Loucy (cell line): ENCODE measurements around the gene SYNDIG1.

Source experiments
- H2AFZ ChIP-seq: fragments of 200-600 bp; sonication (generic); 2 replicates; pipeline ENCODE4 v1.6.0; 2016; ENCODE audit warnings: antibody characterized with exemption, mild to moderate bottlenecking, low read length, moderate library complexity
- H3F3A ChIP-seq: fragments of 200-600 bp; 2 replicates; pipeline ENCODE4 v1.6.0; 2016; ENCODE audit warnings: antibody characterized with exemption, low read depth, mild to moderate bottlenecking
- H3K27me3 ChIP-seq: fragments of 200-600 bp; sonication (generic); 2 replicates; pipeline ENCODE4 v1.6.1; 2014; ENCODE audit warnings: low read length, mild to moderate bottlenecking; ENCODE audit not compliant: insufficient read depth, poor library complexity, severe bottlenecking
- H3K36me3 ChIP-seq: fragments of 200-600 bp; sonication (generic); 2 replicates; pipeline ENCODE4 v1.6.1; 2016; ENCODE audit warnings: low read length; ENCODE audit not compliant: insufficient read depth
- H3K4me1 ChIP-seq: fragments of 200-600 bp; sonication (generic); 2 replicates; pipeline ENCODE4 v1.5.1; 2014; ENCODE audit warnings: low read length, mild to moderate bottlenecking; ENCODE audit not compliant: insufficient read depth, poor library complexity, severe bottlenecking
- H3K4me2 ChIP-seq: fragments of 200-600 bp; sonication (generic); 2 replicates; pipeline ENCODE4 v1.6.0; 2014; ENCODE audit warnings: antibody characterized with exemption, low read length, low read depth, mild to moderate bottlenecking; ENCODE audit not compliant: poor library complexity, severe bottlenecking
- H3K4me3 ChIP-seq: fragments of 200-600 bp; sonication (generic); 2 replicates; pipeline ENCODE4 v1.5.1; 2014; ENCODE audit warnings: low read length, mild to moderate bottlenecking, mixed read lengths; ENCODE audit not compliant: poor library complexity, severe bottlenecking
- H3K79me2 ChIP-seq: fragments of 200-600 bp; sonication (generic); 2 replicates; pipeline ENCODE4 v1.6.1; 2014; ENCODE audit warnings: low read length; ENCODE audit not compliant: insufficient read depth
- H3K9ac ChIP-seq: fragments of 200-600 bp; sonication (generic); 2 replicates; pipeline ENCODE4 v1.6.0; 2014; ENCODE audit warnings: mild to moderate bottlenecking, low read depth, low read length, moderate library complexity; ENCODE audit not compliant: poor library complexity, severe bottlenecking
- H3K9me2 ChIP-seq: fragments of 200-600 bp; sonication (generic); replicated peaks from 2 replicates; pipeline ENCODE4 v1.6.1; 2016; ENCODE audit warnings: low read depth, low read length, mixed read lengths
- H3K9me3 ChIP-seq: fragments of 200-600 bp; sonication (generic); 2 replicates; pipeline ENCODE4 v1.6.1; 2014; ENCODE audit warnings: mild to moderate bottlenecking, antibody characterized with exemption, low read length, low read depth; ENCODE audit not compliant: insufficient read depth
- H4K20me1 ChIP-seq: fragments of 200-600 bp; sonication (generic); 2 replicates; pipeline ENCODE4 v1.6.0; 2014; ENCODE audit warnings: antibody characterized with exemption, low read length, mild to moderate bottlenecking; ENCODE audit not compliant: insufficient read depth, poor library complexity, severe bottlenecking
- EZH2phosphoT487 ChIP-seq: fragments of 200-600 bp; IDR thresholded peaks from 2 replicates; pipeline ENCODE4 v1.6.1; 2018; ENCODE audit warnings: antibody characterized with exemption, mild to moderate bottlenecking, moderate library complexity, borderline replicate concordance
- TF ChIP-seq, protein P1 (sequence below): fragments of 200-600 bp; sonication (generic); conservative IDR thresholded peaks from 2 replicates; pipeline ENCODE4 v1.5.1; 2014; ENCODE audit warnings: mild to moderate bottlenecking, antibody characterized with exemption, low read length

SYNDIG1 gene

DNA sequence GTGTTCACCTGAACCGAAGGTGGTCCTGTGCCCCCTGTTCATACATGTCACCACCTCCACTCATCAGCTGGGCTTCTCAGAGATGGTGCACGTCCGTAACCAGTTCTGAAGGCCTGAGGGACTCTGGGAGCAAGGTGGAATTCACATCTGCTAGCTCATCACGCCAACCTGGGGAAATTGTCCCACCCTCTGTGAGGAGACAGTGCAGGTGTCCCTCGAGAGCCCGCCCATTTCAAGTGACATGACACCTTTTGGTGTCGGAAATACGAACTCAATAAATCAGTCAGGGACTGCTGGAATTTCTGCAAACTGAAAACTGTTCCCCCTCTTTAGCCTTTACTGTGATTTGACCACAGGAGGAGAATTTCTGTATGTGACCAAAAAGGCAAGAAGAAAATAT lies 99.4 kb downstream of the SYNDIG1 start:
- H3K4me3 ChIP-seq, result no peak overlapping the region
- no peak overlapping the region for H2AFZ ChIP-seq
- H3K9me2 ChIP-seq, result no peaks in the 10 kb centered on the region
- H3K79me2 ChIP-seq, result no peaks in the 10 kb centered on the region
- H3K9ac ChIP-seq, result no peak overlapping the region
- no peaks in the 10 kb centered on the region for H3K27me3 ChIP-seq
- H3K4me1 ChIP-seq, result no peaks in the 10 kb centered on the region
- no peaks in the 10 kb centered on the region for H3F3A ChIP-seq
- H3K4me2 ChIP-seq, result no peak overlapping the region
- H3K36me3 ChIP-seq, result no peaks in the 10 kb centered on the region
- H3K9me3 ChIP-seq, result peaks cover 3% of the 10 kb centered on the region; the same call in 1 of the 2 replicates
- no peaks in the 10 kb centered on the region for H4K20me1 ChIP-seq
- no peak for TF ChIP-seq EZH2phosphoT487
- TF ChIP-seq, protein P1, sequence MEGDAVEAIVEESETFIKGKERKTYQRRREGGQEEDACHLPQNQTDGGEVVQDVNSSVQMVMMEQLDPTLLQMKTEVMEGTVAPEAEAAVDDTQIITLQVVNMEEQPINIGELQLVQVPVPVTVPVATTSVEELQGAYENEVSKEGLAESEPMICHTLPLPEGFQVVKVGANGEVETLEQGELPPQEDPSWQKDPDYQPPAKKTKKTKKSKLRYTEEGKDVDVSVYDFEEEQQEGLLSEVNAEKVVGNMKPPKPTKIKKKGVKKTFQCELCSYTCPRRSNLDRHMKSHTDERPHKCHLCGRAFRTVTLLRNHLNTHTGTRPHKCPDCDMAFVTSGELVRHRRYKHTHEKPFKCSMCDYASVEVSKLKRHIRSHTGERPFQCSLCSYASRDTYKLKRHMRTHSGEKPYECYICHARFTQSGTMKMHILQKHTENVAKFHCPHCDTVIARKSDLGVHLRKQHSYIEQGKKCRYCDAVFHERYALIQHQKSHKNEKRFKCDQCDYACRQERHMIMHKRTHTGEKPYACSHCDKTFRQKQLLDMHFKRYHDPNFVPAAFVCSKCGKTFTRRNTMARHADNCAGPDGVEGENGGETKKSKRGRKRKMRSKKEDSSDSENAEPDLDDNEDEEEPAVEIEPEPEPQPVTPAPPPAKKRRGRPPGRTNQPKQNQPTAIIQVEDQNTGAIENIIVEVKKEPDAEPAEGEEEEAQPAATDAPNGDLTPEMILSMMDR, result no peak

DNA sequence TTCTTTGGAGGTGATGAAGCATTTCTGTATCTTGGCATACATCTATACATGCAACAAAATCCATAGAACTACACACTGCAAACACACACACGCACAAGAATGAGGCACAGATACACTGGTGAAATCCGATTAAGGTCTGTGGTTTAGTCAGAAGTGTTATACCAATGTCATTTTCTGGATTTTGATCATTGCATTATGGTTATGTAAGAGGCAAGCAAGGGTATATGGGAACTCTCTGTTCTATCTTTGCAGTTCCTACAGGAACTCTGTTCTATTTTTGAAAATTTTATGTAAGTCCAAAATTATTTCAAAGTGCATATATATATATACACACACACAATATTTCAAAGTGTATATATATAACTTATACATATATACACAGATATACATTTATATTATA lies 101.7 kb downstream of the SYNDIG1 start:
- Histone ChIP-seq H3K79me2 (no peaks in the 10 kb centered on the region), H3K36me3 (no peaks in the 10 kb centered on the region), H3K27me3 (no peaks in the 10 kb centered on the region), H3K4me1 (no peaks in the 10 kb centered on the region), H3F3A (no peaks in the 10 kb centered on the region), H2AFZ (no peak overlapping the region), H3K4me2 (no peak overlapping the region), H3K9me2 (no peaks in the 10 kb centered on the region), H3K9ac (no peak overlapping the region), H3K4me3 (no peak overlapping the region), H4K20me1 (no peaks in the 10 kb centered on the region), H3K9me3 (no peaks in the 10 kb centered on the region)
- TF ChIP-seq EZH2phosphoT487, result no peak
- TF ChIP-seq, protein P1, result no peak

DNA sequence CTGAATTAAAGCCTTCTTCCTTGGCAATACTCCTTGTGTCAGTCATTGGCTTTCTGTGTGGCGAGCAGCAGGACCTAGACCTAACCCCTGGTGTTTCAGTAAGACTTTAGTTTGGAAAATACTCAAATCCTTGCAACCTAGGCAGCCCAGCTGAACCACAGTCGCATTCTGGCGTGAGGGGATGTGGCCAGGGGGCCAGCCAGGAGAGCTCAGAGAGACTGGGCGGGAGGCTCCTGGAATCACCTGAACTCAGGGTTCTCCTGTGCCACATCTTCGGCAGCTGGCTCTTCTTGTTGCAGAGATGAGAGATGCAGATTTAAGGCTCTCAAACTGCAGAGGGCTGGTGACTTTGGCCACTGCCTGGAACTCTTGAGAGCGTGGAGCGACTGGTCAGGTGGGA lies 102.7 kb downstream of the SYNDIG1 start:
- no peaks in the 10 kb centered on the region for H3K79me2 ChIP-seq
- no peak overlapping the region for H3K4me2 ChIP-seq
- no peaks in the 10 kb centered on the region for H4K20me1 ChIP-seq
- H2AFZ ChIP-seq, result no peak overlapping the region
- H3F3A ChIP-seq, result no peaks in the 10 kb centered on the region
- no peaks in the 10 kb centered on the region for H3K4me1 ChIP-seq
- H3K9me2 ChIP-seq, result no peaks in the 10 kb centered on the region
- H3K9me3 ChIP-seq, result no peaks in the 10 kb centered on the region
- H3K9ac ChIP-seq, result no peak overlapping the region
- no peaks in the 10 kb centered on the region for H3K36me3 ChIP-seq
- H3K27me3 ChIP-seq, result no peaks in the 10 kb centered on the region
- H3K4me3 ChIP-seq, result no peak overlapping the region
- TF ChIP-seq, protein P1, result no peak
- TF ChIP-seq EZH2phosphoT487, result no peak
